GM18907 (cell line): Measurements from ENCODE around the gene FBXL13.
"Not testable (repeated sequence)": the region's sequence is repeated elsewhere in the genome, so short reads cannot be mapped to it uniquely, and the experiment has no call there.

Source experiments
- ATAC-seq: cut with Tn5 transposase; IDR thresholded peaks from one replicate; pipeline ENCODE4 v1.9.1; 2021; ENCODE audit warnings: mild to moderate bottlenecking, moderate library complexity; ENCODE audit not compliant: unreplicated experiment

FBXL13 gene

GRCh38 chr7:103080923-103081322 is 6.3 kb upstream of the FBXL13 start:
- no peak for ATAC-seq

GRCh38 chr7:103079836-103080235 is 5.2 kb upstream of the FBXL13 start:
- ATAC-seq, result no peak

- ATAC-seq, result not testable (repeated sequence)
These were observed 3.6 kb upstream of the FBXL13 start for GRCh38 chr7:103078226-103078625.

GRCh38 chr7:103077318-103077717 is 2.7 kb upstream of the FBXL13 start:
- no peak for ATAC-seq

GRCh38 chr7:103076764-103077163 is 2.2 kb upstream of the FBXL13 start:
- no peak for ATAC-seq

GRCh38 chr7:103075337-103075918 is 832 bp upstream of the FBXL13 start:
- peak; percentile 56 for ATAC-seq

GRCh38 chr7:103073989-103074518 is 542 bp downstream of the FBXL13 start:
- no peak for ATAC-seq

GRCh38 chr7:103071000-103071399 is 3.6 kb downstream of the FBXL13 start:
- no peak for ATAC-seq

- no peak for ATAC-seq
These were observed 5.9 kb downstream of the FBXL13 start for GRCh38 chr7:103068414-103069403.

- peak; percentile 70 for ATAC-seq
These were observed 8.9 kb downstream of the FBXL13 start for GRCh38 chr7:103065667-103066066.

GRCh38 chr7:103063895-103064294 is 10.7 kb downstream of the FBXL13 start:
- ATAC-seq, result no peak

GRCh38 chr7:103059471-103059870 is 15.1 kb downstream of the FBXL13 start:
- no peak for ATAC-seq

- ATAC-seq, result no peak
These were observed 16.5 kb downstream of the FBXL13 start for GRCh38 chr7:103058122-103058521.

GRCh38 chr7:103056006-103056405 is 18.6 kb downstream of the FBXL13 start:
- not testable (repeated sequence) for ATAC-seq

GRCh38 chr7:103051519-103051918 is 23.1 kb downstream of the FBXL13 start:
- ATAC-seq, result no peak

- no peak for ATAC-seq
These were observed 25.8 kb downstream of the FBXL13 start for GRCh38 chr7:103048833-103049232.

- not testable (repeated sequence) for ATAC-seq
These were observed 32.8 kb downstream of the FBXL13 start for GRCh38 chr7:103041815-103042214.

GRCh38 chr7:103037823-103038739 is 36.5 kb downstream of the FBXL13 start:
- ATAC-seq, result not testable (repeated sequence)

GRCh38 chr7:103037476-103037822 is 37.1 kb downstream of the FBXL13 start:
- no peak for ATAC-seq

- not testable (repeated sequence) for ATAC-seq
These were observed 40.3 kb downstream of the FBXL13 start for GRCh38 chr7:103034318-103034717.

- no peak for ATAC-seq
These were observed 42.8 kb downstream of the FBXL13 start for GRCh38 chr7:103031781-103032180.
